SK-N-SH treated with all-trans-retinoic acid at 6 μM for 48 hours (cell line): Measurements from ENCODE around the gene DLK1.

ENCODE experiments used
- ARNTL ChIP-seq: fragments of 450-650 bp; formaldehyde crosslinking; IDR thresholded peaks from 2 replicates; pipeline ENCODE4 v1.5.0; 2020; ENCODE audit warnings: low read depth, mild to moderate bottlenecking, moderate library complexity, borderline replicate concordance
- CSDC2 ChIP-seq: fragments of 250-450 bp; sonication (Bioruptor Pico); IDR thresholded peaks from 2 replicates; pipeline ENCODE4 v1.5.0; 2020; ENCODE audit warnings: mild to moderate bottlenecking, moderate library complexity
- CSRNP3 ChIP-seq: fragments of 250-450 bp; sonication (Bioruptor Pico); IDR thresholded peaks from 2 replicates; pipeline ENCODE4 v1.5.1; 2021; ENCODE audit warnings: mild to moderate bottlenecking, moderate library complexity
- OSR1 ChIP-seq: fragments of 250-450 bp; sonication (Bioruptor Pico); IDR thresholded peaks from 2 replicates; pipeline ENCODE4 v1.8.0; 2022; ENCODE audit warnings: moderate library complexity, mild to moderate bottlenecking, inconsistent platforms
- PATZ1 ChIP-seq: fragments of 250-450 bp; sonication (Bioruptor Pico); IDR thresholded peaks from 2 replicates; pipeline ENCODE4 v1.8.0; 2020; ENCODE audit warnings: mild to moderate bottlenecking, moderate library complexity, borderline replicate concordance
- ZC3H10 ChIP-seq: fragments of 250-450 bp; sonication (Bioruptor Pico); IDR thresholded peaks from 2 replicates; pipeline ENCODE4 v1.5.1; 2021; ENCODE audit warnings: mild to moderate bottlenecking, moderate library complexity
- ZFP3 ChIP-seq: fragments of 250-450 bp; sonication (Bioruptor Pico); IDR thresholded peaks from 2 replicates; pipeline ENCODE4 v1.5.0; 2020; ENCODE audit warnings: mild to moderate bottlenecking, moderate library complexity
- ZFP30 ChIP-seq: fragments of 450-650 bp; formaldehyde crosslinking; IDR thresholded peaks from 2 replicates; pipeline ENCODE4 v1.5.0; 2022; ENCODE audit warnings: mild to moderate bottlenecking, moderate library complexity

GRCh38 chr14:100695423-100695738 is 31.3 kb upstream of the DLK1 start:
- no peak for TF ChIP-seq PATZ1 (CRISPR knock-in tag)
- TF ChIP-seq OSR1 (CRISPR knock-in tag): no peak
- TF ChIP-seq ZFP3 (CRISPR knock-in tag): no peak
- no peak for TF ChIP-seq ZFP30 (CRISPR knock-in tag)
- no peak for TF ChIP-seq CSDC2 (CRISPR knock-in tag)
- no peak for TF ChIP-seq CSRNP3 (CRISPR knock-in tag)
- no peak for TF ChIP-seq ARNTL (CRISPR knock-in tag)
- TF ChIP-seq ZC3H10 (CRISPR knock-in tag): no peak
